Activated CD4-positive, alpha-beta T cell treated with anti-CD3 and anti-CD28 coated beads for 24 hours (primary cell): ENCODE measurements around the gene SLC5A5.
"Not testable (repeated sequence)": the region's sequence is repeated elsewhere in the genome, so short reads cannot be mapped to it uniquely, and the experiment has no call there.

Source experiments
- DNase-seq, 2 donors: peaks; one replicate each; pipeline ENCODE4 v3.0.0-alpha.2; 2020; ENCODE audit warnings: low read depth in 2 of 2

The SLC5A5 gene

GRCh38 chr19:17871032-17871877, 490 bp upstream of the SLC5A5 start:
- DNase-seq: no peak

GRCh38 chr19:17872251-17873001, 681 bp downstream of the SLC5A5 start:
- DNase-seq: no peak

- peak; percentile 57 to 67 for DNase-seq
Measured at GRCh38 chr19:17873786-17874757, 2.3 kb downstream of the SLC5A5 start.

GRCh38 chr19:17874758-17875135, 3.0 kb downstream of the SLC5A5 start:
- DNase-seq: no peak

GRCh38 chr19:17877696-17878095, 6.0 kb downstream of the SLC5A5 start:
- DNase-seq: no peak

GRCh38 chr19:17879466-17879865, 7.7 kb downstream of the SLC5A5 start:
- DNase-seq: no peak

- no peak for DNase-seq
Measured at GRCh38 chr19:17881701-17882100, 10.0 kb downstream of the SLC5A5 start.

- DNase-seq: no peak
Measured at GRCh38 chr19:17883627-17884410, 12.1 kb downstream of the SLC5A5 start.

- no peak for DNase-seq
Measured at GRCh38 chr19:17886515-17886914, 14.8 kb downstream of the SLC5A5 start.

GRCh38 chr19:17887221-17887620, 15.5 kb downstream of the SLC5A5 start:
- not testable (repeated sequence) for DNase-seq

- no peak for DNase-seq
Measured at GRCh38 chr19:17888260-17888659, 16.5 kb downstream of the SLC5A5 start.

GRCh38 chr19:17889609-17890214, 18.0 kb downstream of the SLC5A5 start:
- no peak for DNase-seq

GRCh38 chr19:17893766-17894165, 22.0 kb downstream of the SLC5A5 start:
- DNase-seq: no peak

- DNase-seq: no peak
Measured at GRCh38 chr19:17902701-17903100, 31.0 kb downstream of the SLC5A5 start.

GRCh38 chr19:17908244-17908643, 36.5 kb downstream of the SLC5A5 start:
- DNase-seq: no peak

GRCh38 chr19:17909003-17909732, 37.4 kb downstream of the SLC5A5 start:
- no peak for DNase-seq

GRCh38 chr19:17910791-17911360, 39.1 kb downstream of the SLC5A5 start:
- no peak for DNase-seq

- DNase-seq: no peak
Measured at GRCh38 chr19:17915940-17916593, 44.3 kb downstream of the SLC5A5 start.

GRCh38 chr19:17918151-17918550, 46.4 kb downstream of the SLC5A5 start:
- not testable (repeated sequence) for DNase-seq
